ENCODE results near the gene RNF214. TPM values are rescaled to one million over a fixed set of nuclear protein-coding genes. Genes with fewer than 3 reads are reported as not detected.
A peak's percentile ranks its signal among the peaks of the same experiment; 100 is the strongest.

RNF214 gene
- total and polyA plus RNA-seq, 5 donors from 2014 or later = 51.0 to 69.6 (median 54.6) TPM

DNA sequence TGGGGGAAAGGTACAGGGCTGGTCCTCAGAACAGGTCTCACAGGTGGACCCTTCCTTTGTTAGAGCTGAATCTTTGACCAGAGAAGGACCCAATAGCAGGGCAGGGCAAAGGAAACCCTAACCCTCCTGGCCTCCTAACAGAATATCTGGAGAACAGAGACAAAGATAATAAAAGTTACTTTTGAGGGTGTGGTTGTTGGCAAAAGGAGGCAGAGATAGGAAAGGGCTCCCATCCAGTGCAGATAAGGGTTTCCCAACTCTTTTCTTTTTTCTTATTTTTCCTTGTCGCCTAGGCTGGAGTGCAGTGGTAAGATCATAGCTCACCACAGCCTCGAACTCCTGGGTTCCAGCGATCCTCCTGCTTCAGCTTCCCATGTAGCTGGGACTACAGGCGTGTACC, 12.5 kb upstream of the RNF214 start:
- no peaks in the 10 kb centered on the region for H3K27me3 Mint-ChIP-seq
- ATAC-seq (ENCODE audit: low read depth in 2 of 2) = no peak
- H3K36me3 Mint-ChIP-seq = peaks cover 30% of the 10 kb centered on the region
- no peaks in the 10 kb centered on the region for H3K9me3 Mint-ChIP-seq
- H3K27me3 ChIP-seq (ENCODE audit: control insufficient read depth, insufficient read depth, low read length) = no peaks in the 10 kb centered on the region
- peaks cover 94% of the 10 kb centered on the region for H3K36me3 ChIP-seq (ENCODE audit: control insufficient read depth, insufficient read depth, low read length)
- no peaks in the 10 kb centered on the region for H3K9me3 ChIP-seq (ENCODE audit: control insufficient read depth in 2 of 2, low read length in 2 of 2)
- peaks cover 0 to 14% (median 5%) of the 10 kb centered on the region in 4 donors for H3K4me1 Mint-ChIP-seq
- no peak overlapping the region for H3K27ac ChIP-seq (ENCODE audit: insufficient read depth, low read length, poor library complexity, severe bottlenecking)
- no peak overlapping the region for H3K4me3 ChIP-seq (ENCODE audit: low read depth, low read length)
- no peak for DNase-seq
- H3K4me1 ChIP-seq (ENCODE audit: control insufficient read depth, insufficient read depth, low read length, poor library complexity, severe bottlenecking) = no peaks in the 10 kb centered on the region
- no peak overlapping the region for H3K4me3 Mint-ChIP-seq
- peak overlapping the region in 1 of 3 donors; percentile 55 for H3K27ac Mint-ChIP-seq

GRCh38 chr11:117220568-117220967, 11.9 kb upstream of the RNF214 start:
- no peak overlapping the region for H3K27ac Mint-ChIP-seq
- no peaks in the 10 kb centered on the region for H3K4me1 ChIP-seq (ENCODE audit: control insufficient read depth, insufficient read depth, low read length, poor library complexity, severe bottlenecking)
- no peak overlapping the region for H3K4me3 ChIP-seq (ENCODE audit: low read depth, low read length)
- no peak overlapping the region for H3K4me3 Mint-ChIP-seq
- H3K9me3 ChIP-seq (ENCODE audit: control insufficient read depth in 2 of 2, low read length in 2 of 2) = no peaks in the 10 kb centered on the region
- H3K9me3 Mint-ChIP-seq = no peaks in the 10 kb centered on the region
- H3K4me1 Mint-ChIP-seq = peaks cover 0 to 14% (median 7%) of the 10 kb centered on the region in 4 donors
- peaks cover 30% of the 10 kb centered on the region for H3K36me3 Mint-ChIP-seq
- no peak for ATAC-seq (ENCODE audit: low read depth in 2 of 2)
- DNase-seq = no peak
- H3K27me3 Mint-ChIP-seq = no peaks in the 10 kb centered on the region
- no peak overlapping the region for H3K27ac ChIP-seq (ENCODE audit: insufficient read depth, low read length, poor library complexity, severe bottlenecking)
- H3K27me3 ChIP-seq (ENCODE audit: control insufficient read depth, insufficient read depth, low read length) = no peaks in the 10 kb centered on the region
- H3K36me3 ChIP-seq (ENCODE audit: control insufficient read depth, insufficient read depth, low read length) = peaks cover 97% of the 10 kb centered on the region

DNA sequence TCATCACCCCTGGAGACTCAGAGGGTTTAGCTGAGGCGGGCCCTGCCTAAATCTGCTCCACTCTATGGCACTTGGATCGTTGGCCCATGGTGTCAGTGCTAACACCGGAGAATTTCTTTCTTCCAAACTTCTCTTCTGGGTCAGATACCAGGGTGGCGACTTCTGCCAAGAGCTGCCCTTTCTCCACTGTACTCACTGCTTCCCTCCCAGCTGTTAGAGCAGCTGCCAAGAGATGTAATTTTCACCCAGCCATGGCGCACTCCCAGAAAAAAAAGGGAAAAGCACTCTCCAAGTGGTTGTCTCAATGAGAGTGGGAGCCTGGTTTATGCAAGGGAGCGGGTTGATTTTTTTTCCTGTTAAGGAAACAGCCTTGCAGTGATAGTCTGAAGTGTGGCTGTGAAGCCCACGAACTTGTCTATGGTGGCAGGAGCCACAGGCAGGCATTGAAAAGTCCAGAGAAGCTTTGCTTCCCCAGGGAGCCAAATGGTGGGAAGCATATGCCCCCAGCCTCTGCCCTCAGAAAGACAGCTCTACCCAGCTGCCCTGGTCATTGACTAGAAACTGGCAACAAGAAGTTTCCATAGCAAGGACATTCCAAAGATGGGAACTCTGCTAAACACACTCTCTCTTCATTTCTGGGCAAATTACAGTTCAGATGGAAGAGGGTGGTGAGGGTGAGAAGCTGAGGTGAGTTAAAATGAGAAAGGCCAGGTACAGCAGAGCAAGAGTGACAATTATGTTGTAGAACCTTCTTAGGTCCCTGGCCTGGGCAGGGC, 11.3 kb upstream of the RNF214 start:
- peaks cover 30% of the 10 kb centered on the region for H3K36me3 Mint-ChIP-seq
- DNase-seq (no peak), ATAC-seq (ENCODE audit: low read depth in 2 of 2) (no peak)
- no peak overlapping the region for H3K4me3 Mint-ChIP-seq
- Histone ChIP-seq H3K36me3 (ENCODE audit: control insufficient read depth, insufficient read depth, low read length) (peaks cover 95% of the 10 kb centered on the region), H3K27me3 (ENCODE audit: control insufficient read depth, insufficient read depth, low read length) (no peaks in the 10 kb centered on the region), H3K9me3 (ENCODE audit: control insufficient read depth in 2 of 2, low read length in 2 of 2) (no peaks in the 10 kb centered on the region), H3K4me3 (ENCODE audit: low read depth, low read length) (no peak overlapping the region), H3K4me1 (ENCODE audit: control insufficient read depth, insufficient read depth, low read length, poor library complexity, severe bottlenecking) (no peaks in the 10 kb centered on the region), H3K27ac (ENCODE audit: insufficient read depth, low read length, poor library complexity, severe bottlenecking) (no peak overlapping the region)
- peaks cover 0 to 14% (median 8%) of the 10 kb centered on the region in 4 donors for H3K4me1 Mint-ChIP-seq
- H3K27ac Mint-ChIP-seq = peak overlapping the region in 1 of 3 donors; percentile 73
- H3K27me3 Mint-ChIP-seq = no peaks in the 10 kb centered on the region
- no peaks in the 10 kb centered on the region for H3K9me3 Mint-ChIP-seq

DNA sequence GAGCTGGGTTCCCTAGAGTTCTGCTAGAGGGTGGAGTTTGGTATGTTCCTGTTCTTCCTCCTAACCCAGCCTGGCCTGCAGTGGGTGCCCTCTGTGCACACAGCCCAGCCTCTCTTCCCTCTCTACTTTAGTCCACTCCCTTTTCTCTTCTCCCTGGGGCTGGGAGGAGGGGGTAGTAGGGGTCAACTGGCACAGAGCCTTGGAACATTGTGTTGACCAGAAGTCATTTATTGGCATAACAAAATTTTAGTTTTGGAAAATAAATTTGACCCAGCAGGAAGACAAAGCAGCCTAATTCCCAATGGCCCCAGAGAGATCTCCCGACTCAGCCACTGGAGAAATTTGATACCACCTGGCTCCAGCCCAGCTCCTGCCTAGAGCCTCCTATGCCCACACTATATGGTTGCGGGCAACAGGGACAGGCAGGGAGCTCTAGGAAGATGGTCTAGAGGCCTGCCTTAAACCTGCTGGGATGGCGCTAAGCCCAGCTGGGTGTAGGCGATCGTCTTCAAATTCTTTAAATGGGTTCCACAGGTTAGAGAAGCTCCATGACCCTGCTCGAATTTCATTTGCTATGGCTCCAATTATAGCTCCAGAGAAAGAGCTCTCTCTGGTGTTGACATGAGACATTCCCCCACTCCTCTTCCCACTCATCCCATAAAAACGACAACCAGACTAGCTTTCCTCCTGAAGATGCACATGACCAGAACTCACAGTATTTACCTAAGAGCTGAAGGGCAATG, 10.5 kb upstream of the RNF214 start:
- DNase-seq (no peak), ATAC-seq (ENCODE audit: low read depth in 2 of 2) (no peak)
- Histone ChIP-seq H3K4me3 (ENCODE audit: low read depth, low read length) (no peak overlapping the region), H3K4me1 (ENCODE audit: control insufficient read depth, insufficient read depth, low read length, poor library complexity, severe bottlenecking) (peaks cover 7% of the 10 kb centered on the region), H3K9me3 (ENCODE audit: control insufficient read depth in 2 of 2, low read length in 2 of 2) (no peaks in the 10 kb centered on the region), H3K27me3 (ENCODE audit: control insufficient read depth, insufficient read depth, low read length) (no peaks in the 10 kb centered on the region), H3K36me3 (ENCODE audit: control insufficient read depth, insufficient read depth, low read length) (peaks cover 96% of the 10 kb centered on the region), H3K27ac (ENCODE audit: insufficient read depth, low read length, poor library complexity, severe bottlenecking) (no peak overlapping the region)
- Mint-ChIP-seq H3K36me3 (peaks cover 30% of the 10 kb centered on the region), H3K4me3 (no peak overlapping the region), H3K27me3 (no peaks in the 10 kb centered on the region), H3K9me3 (no peaks in the 10 kb centered on the region), H3K27ac (peak overlapping the region in 1 of 3 donors; percentile 73), H3K4me1 (peaks cover 0 to 19% (median 15%) of the 10 kb centered on the region in 4 donors)

GRCh38 chr11:117222991-117223740, 9.3 kb upstream of the RNF214 start:
- no peak for ATAC-seq (ENCODE audit: low read depth in 2 of 2)
- no peak overlapping the region for H3K4me3 ChIP-seq (ENCODE audit: low read depth, low read length)
- Mint-ChIP-seq H3K36me3 (peaks cover 27% of the 10 kb centered on the region), H3K27me3 (no peaks in the 10 kb centered on the region), H3K4me3 (no peak overlapping the region), H3K4me1 (peaks cover 0 to 28% (median 15%) of the 10 kb centered on the region in 4 donors), H3K9me3 (no peaks in the 10 kb centered on the region), H3K27ac (no peak overlapping the region)
- no peak for DNase-seq
- no peaks in the 10 kb centered on the region for H3K27me3 ChIP-seq (ENCODE audit: control insufficient read depth, insufficient read depth, low read length)
- no peak overlapping the region for H3K27ac ChIP-seq (ENCODE audit: insufficient read depth, low read length, poor library complexity, severe bottlenecking)
- peaks cover 96% of the 10 kb centered on the region for H3K36me3 ChIP-seq (ENCODE audit: control insufficient read depth, insufficient read depth, low read length)
- peaks cover 9% of the 10 kb centered on the region for H3K4me1 ChIP-seq (ENCODE audit: control insufficient read depth, insufficient read depth, low read length, poor library complexity, severe bottlenecking)
- no peaks in the 10 kb centered on the region for H3K9me3 ChIP-seq (ENCODE audit: control insufficient read depth in 2 of 2, low read length in 2 of 2)

- no peak overlapping the region for H3K27ac ChIP-seq (ENCODE audit: insufficient read depth, low read length, poor library complexity, severe bottlenecking)
- Mint-ChIP-seq H3K27ac (no peak overlapping the region), H3K36me3 (peaks cover 26% of the 10 kb centered on the region), H3K9me3 (no peaks in the 10 kb centered on the region), H3K4me1 (peaks cover 0 to 36% (median 20%) of the 10 kb centered on the region in 4 donors), H3K4me3 (peak overlapping the region in 1 of 4 donors; percentile 27), H3K27me3 (no peaks in the 10 kb centered on the region)
- H3K27me3 ChIP-seq (ENCODE audit: control insufficient read depth, insufficient read depth, low read length) = no peaks in the 10 kb centered on the region
- no peak for DNase-seq
- H3K4me1 ChIP-seq (ENCODE audit: control insufficient read depth, insufficient read depth, low read length, poor library complexity, severe bottlenecking) = peaks cover 12% of the 10 kb centered on the region
- no peak for ATAC-seq (ENCODE audit: low read depth in 2 of 2)
- peaks cover 95% of the 10 kb centered on the region for H3K36me3 ChIP-seq (ENCODE audit: control insufficient read depth, insufficient read depth, low read length)
- H3K9me3 ChIP-seq (ENCODE audit: control insufficient read depth in 2 of 2, low read length in 2 of 2) = no peaks in the 10 kb centered on the region
- H3K4me3 ChIP-seq (ENCODE audit: low read depth, low read length) = no peak overlapping the region
Observed at GRCh38 chr11:117223741-117224689, 8.5 kb upstream of the RNF214 start.
